ENCODE data around the gene RABL6.

The RABL6 gene

DNA sequence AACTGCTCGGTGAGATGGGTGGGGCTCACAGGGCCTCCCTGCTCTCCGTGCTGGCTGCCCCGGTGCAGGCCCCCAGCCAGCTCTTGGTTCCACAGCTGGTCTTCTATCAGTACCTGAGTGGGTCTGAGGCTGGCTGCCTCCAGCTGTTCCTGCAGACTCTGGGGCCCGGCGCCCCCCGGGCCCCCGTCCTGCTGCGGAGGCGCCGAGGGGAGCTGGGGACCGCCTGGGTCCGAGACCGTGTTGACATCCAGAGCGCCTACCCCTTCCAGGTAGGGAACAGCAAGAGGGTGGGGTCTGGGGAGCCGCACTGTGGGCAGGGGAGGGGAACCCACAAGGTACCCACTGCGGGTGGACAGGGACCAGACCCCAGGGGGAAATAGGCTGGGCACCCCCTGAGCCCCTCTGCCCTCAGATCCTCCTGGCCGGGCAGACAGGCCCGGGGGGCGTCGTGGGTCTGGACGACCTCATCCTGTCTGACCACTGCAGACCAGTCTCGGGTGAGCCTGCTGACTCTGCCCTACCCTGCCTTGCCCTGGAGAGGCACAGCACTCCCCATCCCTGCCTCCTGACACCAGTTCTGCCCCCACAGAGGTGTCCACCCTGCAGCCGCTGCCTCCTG, 47.2 kb downstream of the RABL6 start:
- H3K9me3 ChIP-seq (ENCODE audit: control insufficient read depth in 5 of 5, low read length in 5 of 5) = no peaks in the 10 kb centered on the region

DNA sequence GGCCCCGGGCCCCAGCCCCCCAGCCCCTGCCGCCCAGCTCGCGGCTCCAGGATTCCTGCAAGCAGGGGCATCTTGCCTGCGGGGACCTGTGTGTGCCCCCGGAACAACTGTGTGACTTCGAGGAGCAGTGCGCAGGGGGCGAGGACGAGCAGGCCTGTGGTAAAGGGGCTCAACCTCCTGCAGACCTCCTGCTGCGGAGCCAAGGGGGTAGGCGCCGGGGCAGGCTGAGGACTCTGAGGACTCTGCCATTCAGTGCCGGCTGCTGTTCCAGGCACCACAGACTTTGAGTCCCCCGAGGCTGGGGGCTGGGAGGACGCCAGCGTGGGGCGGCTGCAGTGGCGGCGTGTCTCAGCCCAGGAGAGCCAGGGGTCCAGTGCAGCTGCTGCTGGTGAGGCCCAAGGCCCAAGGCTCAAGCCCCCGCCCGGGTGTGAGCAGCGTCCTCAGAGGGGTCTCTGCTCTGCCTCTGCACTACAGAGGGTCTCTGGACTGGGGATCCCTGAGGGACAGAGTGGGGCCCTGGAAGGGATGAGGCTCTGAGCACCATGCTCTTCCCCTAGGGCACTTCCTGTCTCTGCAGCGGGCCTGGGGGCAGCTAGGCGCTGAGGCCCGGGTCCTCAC, 47.8 kb downstream of the RABL6 start:
- Histone ChIP-seq H3K9me3 (ENCODE audit: control insufficient read depth in 5 of 5, low read length in 5 of 5) (no peaks in the 10 kb centered on the region), H3K27ac (ENCODE audit: low read depth, low read length) (no peak overlapping the region), H3K9ac (ENCODE audit: low read length in 5 of 5) (peak overlapping the region in 1 of 5 donors; percentile 52), H3K27me3 (ENCODE audit: control insufficient read depth in 5 of 5, insufficient read depth in 4 of 5, low read length in 5 of 5) (no peaks in the 10 kb centered on the region), H3K4me3 (ENCODE audit: low read depth in 1 of 5, low read length in 5 of 5) (no peak overlapping the region), H3K4me1 (ENCODE audit: control insufficient read depth in 5 of 5, insufficient read depth in 5 of 5, low read length in 5 of 5) (peaks cover 0 to 57% (median 22%) of the 10 kb centered on the region in 5 donors), H3K36me3 (ENCODE audit: control insufficient read depth in 5 of 5, insufficient read depth in 5 of 5, low read length in 5 of 5) (peaks cover 0 to 24% (median 2%) of the 10 kb centered on the region in 5 donors)

More for the DNA sequence above, 47.2 kb downstream of the RABL6 start:
- Histone ChIP-seq H3K9ac (ENCODE audit: low read length in 5 of 5) (no peak overlapping the region), H3K36me3 (ENCODE audit: control insufficient read depth in 5 of 5, insufficient read depth in 5 of 5, low read length in 5 of 5) (peaks cover 0 to 22% (median 3%) of the 10 kb centered on the region in 5 donors), H3K4me3 (ENCODE audit: low read depth in 1 of 5, low read length in 5 of 5) (no peak overlapping the region), H3K27me3 (ENCODE audit: control insufficient read depth in 5 of 5, insufficient read depth in 4 of 5, low read length in 5 of 5) (no peaks in the 10 kb centered on the region), H3K4me1 (ENCODE audit: control insufficient read depth in 5 of 5, insufficient read depth in 5 of 5, low read length in 5 of 5) (peaks cover 2 to 62% (median 27%) of the 10 kb centered on the region in 5 donors), H3K27ac (ENCODE audit: low read depth, low read length) (no peak overlapping the region)

DNA sequence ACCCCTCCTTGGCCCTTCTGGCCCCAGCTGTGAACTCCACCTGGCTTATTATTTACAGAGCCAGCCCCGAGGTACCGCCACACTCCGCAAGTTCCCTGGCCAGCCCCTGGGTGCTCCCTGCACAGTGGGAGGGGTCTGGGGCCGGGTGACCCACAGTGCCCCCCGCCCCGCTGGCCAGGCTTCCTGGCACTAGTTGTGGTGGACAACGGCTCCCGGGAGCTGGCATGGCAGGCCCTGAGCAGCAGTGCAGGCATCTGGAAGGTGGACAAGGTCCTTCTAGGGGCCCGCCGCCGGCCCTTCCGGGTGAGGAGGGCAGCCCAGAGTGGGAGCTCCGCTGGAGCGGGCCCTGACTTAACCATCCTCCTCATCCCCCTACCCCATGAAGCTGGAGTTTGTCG, 48.3 kb downstream of the RABL6 start:
- Histone ChIP-seq H3K4me1 (ENCODE audit: control insufficient read depth in 5 of 5, insufficient read depth in 5 of 5, low read length in 5 of 5) (peaks cover 0 to 52% (median 19%) of the 10 kb centered on the region in 5 donors), H3K27me3 (ENCODE audit: control insufficient read depth in 5 of 5, insufficient read depth in 4 of 5, low read length in 5 of 5) (no peaks in the 10 kb centered on the region), H3K27ac (ENCODE audit: low read depth, low read length) (no peak overlapping the region), H3K9me3 (ENCODE audit: control insufficient read depth in 5 of 5, low read length in 5 of 5) (no peaks in the 10 kb centered on the region), H3K9ac (ENCODE audit: low read length in 5 of 5) (peak overlapping the region in 1 of 5 donors; percentile 52), H3K4me3 (ENCODE audit: low read depth in 1 of 5, low read length in 5 of 5) (no peak overlapping the region), H3K36me3 (ENCODE audit: control insufficient read depth in 5 of 5, insufficient read depth in 5 of 5, low read length in 5 of 5) (peaks cover 0 to 24% (median 5%) of the 10 kb centered on the region in 5 donors)

DNA sequence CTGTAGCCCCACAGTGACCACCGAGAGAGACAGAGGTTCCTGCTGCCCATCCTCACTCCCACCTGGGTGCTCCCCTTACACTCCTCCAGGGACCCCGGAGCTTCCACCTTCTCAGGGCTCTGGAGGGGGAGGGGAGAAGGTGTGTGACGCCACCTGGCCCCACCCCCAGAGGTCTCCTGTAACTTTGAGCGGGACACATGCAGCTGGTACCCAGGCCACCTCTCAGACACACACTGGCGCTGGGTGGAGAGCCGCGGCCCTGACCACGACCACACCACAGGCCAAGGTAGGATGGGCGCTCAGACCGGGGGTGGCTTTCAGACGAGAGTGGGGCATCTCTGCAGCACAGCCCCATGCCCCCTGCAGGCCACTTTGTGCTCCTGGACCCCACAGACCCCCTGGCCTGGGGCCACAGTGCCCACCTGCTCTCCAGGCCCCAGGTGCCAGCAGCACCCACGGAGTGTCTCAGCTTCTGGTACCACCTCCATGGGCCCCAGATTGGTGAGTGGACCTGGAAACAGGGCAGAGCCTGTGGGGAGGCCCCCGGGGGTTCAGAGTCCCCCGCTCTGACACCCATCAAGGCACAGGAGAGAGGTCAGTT, 48.9 kb downstream of the RABL6 start:
- Histone ChIP-seq H3K27ac (ENCODE audit: low read depth, low read length) (no peak overlapping the region), H3K4me1 (ENCODE audit: control insufficient read depth in 5 of 5, insufficient read depth in 5 of 5, low read length in 5 of 5) (peaks cover 0 to 46% (median 19%) of the 10 kb centered on the region in 5 donors), H3K9me3 (ENCODE audit: control insufficient read depth in 5 of 5, low read length in 5 of 5) (no peaks in the 10 kb centered on the region), H3K9ac (ENCODE audit: low read length in 5 of 5) (no peak overlapping the region), H3K27me3 (ENCODE audit: control insufficient read depth in 5 of 5, insufficient read depth in 4 of 5, low read length in 5 of 5) (no peaks in the 10 kb centered on the region), H3K36me3 (ENCODE audit: control insufficient read depth in 5 of 5, insufficient read depth in 5 of 5, low read length in 5 of 5) (peaks cover 0 to 24% (median 11%) of the 10 kb centered on the region in 5 donors), H3K4me3 (ENCODE audit: low read depth in 1 of 5, low read length in 5 of 5) (no peak overlapping the region)

DNA sequence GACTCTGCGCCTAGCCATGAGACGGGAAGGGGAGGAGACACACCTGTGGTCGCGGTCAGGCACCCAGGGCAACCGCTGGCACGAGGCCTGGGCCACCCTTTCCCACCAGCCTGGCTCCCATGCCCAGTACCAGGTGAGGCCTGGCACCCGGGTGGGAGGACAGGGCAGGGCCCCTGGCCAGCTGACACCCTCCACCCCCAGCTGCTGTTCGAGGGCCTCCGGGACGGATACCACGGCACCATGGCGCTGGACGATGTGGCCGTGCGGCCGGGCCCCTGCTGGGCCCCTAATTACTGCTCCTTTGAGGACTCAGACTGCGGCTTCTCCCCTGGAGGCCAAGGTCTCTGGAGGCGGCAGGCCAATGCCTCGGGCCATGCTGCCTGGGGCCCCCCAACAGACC, 49.4 kb downstream of the RABL6 start:
- Histone ChIP-seq H3K9me3 (ENCODE audit: control insufficient read depth in 5 of 5, low read length in 5 of 5) (no peaks in the 10 kb centered on the region), H3K36me3 (ENCODE audit: control insufficient read depth in 5 of 5, insufficient read depth in 5 of 5, low read length in 5 of 5) (peaks cover 0 to 27% (median 16%) of the 10 kb centered on the region in 5 donors), H3K4me3 (ENCODE audit: low read depth in 1 of 5, low read length in 5 of 5) (no peak overlapping the region), H3K4me1 (ENCODE audit: control insufficient read depth in 5 of 5, insufficient read depth in 5 of 5, low read length in 5 of 5) (peaks cover 0 to 41% (median 19%) of the 10 kb centered on the region in 5 donors), H3K27ac (ENCODE audit: low read depth, low read length) (no peak overlapping the region), H3K9ac (ENCODE audit: low read length in 5 of 5) (no peak overlapping the region), H3K27me3 (ENCODE audit: control insufficient read depth in 5 of 5, insufficient read depth in 4 of 5, low read length in 5 of 5) (no peaks in the 10 kb centered on the region)

DNA sequence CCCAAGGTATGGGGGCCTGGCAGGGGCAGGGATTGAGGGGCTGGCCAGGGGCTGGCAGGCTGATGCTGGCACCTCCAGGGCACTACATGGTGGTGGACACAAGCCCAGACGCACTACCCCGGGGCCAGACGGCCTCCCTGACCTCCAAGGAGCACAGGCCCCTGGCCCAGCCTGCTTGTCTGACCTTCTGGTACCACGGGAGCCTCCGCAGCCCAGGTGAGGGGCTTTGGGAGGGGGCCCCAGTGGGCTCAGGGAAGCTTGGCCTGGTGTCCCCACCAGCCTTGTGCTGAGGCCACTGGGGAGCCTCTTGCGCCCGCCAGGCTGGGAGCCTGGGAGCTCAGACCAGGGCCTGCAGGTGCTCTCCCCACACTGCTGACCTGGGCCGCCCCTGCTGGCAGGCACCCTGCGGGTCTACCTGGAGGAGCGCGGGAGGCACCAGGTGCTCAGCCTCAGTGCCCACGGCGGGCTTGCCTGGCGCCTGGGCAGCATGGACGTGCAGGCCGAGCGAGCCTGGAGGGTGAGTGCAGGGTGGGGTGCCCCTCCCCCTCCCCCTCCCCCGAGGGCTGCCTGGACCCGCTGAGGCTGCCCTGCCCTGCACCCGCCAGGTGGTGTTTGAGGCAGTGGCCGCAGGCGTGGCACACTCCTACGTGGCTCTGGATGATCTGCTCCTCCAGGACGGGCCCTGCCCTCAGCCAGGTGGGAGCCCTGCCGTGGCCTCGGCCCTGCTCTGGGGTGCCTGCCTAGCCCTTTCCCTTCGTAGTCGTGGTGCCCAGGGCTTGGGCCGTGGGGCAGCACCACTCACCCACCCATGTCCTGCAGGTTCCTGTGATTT, 50.0 kb downstream of the RABL6 start:
- no peak overlapping the region for H3K4me3 ChIP-seq (ENCODE audit: low read depth in 1 of 5, low read length in 5 of 5)
- no peak overlapping the region for H3K27ac ChIP-seq (ENCODE audit: low read depth, low read length)
- H3K36me3 ChIP-seq (ENCODE audit: control insufficient read depth in 5 of 5, insufficient read depth in 5 of 5, low read length in 5 of 5) = peaks cover 0 to 34% (median 23%) of the 10 kb centered on the region in 5 donors
- H3K9me3 ChIP-seq (ENCODE audit: control insufficient read depth in 5 of 5, low read length in 5 of 5) = no peaks in the 10 kb centered on the region
- H3K4me1 ChIP-seq (ENCODE audit: control insufficient read depth in 5 of 5, insufficient read depth in 5 of 5, low read length in 5 of 5) = peaks cover 0 to 35% (median 19%) of the 10 kb centered on the region in 5 donors
- H3K27me3 ChIP-seq (ENCODE audit: control insufficient read depth in 5 of 5, insufficient read depth in 4 of 5, low read length in 5 of 5) = no peaks in the 10 kb centered on the region
- H3K9ac ChIP-seq (ENCODE audit: low read length in 5 of 5) = no peak overlapping the region

DNA sequence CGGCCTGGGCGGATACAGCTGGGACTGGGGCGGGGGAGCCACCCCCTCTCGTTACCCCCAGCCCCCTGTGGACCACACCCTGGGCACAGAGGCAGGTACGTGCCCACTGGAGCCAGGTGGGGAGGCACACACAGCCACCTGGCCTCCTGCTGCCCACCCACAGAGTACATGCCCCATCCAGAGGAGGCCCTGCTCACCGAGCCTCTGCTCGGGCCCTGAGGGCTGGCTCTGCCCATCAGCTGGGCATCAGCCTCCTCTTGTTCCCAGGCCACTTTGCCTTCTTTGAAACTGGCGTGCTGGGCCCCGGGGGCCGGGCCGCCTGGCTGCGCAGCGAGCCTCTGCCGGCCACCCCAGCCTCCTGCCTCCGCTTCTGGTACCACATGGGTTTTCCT, 50.7 kb downstream of the RABL6 start:
- H3K36me3 ChIP-seq (ENCODE audit: control insufficient read depth in 5 of 5, insufficient read depth in 5 of 5, low read length in 5 of 5) = peaks cover 0 to 40% (median 29%) of the 10 kb centered on the region in 5 donors
- H3K4me1 ChIP-seq (ENCODE audit: control insufficient read depth in 5 of 5, insufficient read depth in 5 of 5, low read length in 5 of 5) = peaks cover 0 to 33% (median 19%) of the 10 kb centered on the region in 5 donors
- no peak overlapping the region for H3K27ac ChIP-seq (ENCODE audit: low read depth, low read length)
- no peak overlapping the region for H3K4me3 ChIP-seq (ENCODE audit: low read depth in 1 of 5, low read length in 5 of 5)
- no peaks in the 10 kb centered on the region for H3K27me3 ChIP-seq (ENCODE audit: control insufficient read depth in 5 of 5, insufficient read depth in 4 of 5, low read length in 5 of 5)
- no peaks in the 10 kb centered on the region for H3K9me3 ChIP-seq (ENCODE audit: control insufficient read depth in 5 of 5, low read length in 5 of 5)
- H3K9ac ChIP-seq (ENCODE audit: low read length in 5 of 5) = no peak overlapping the region

DNA sequence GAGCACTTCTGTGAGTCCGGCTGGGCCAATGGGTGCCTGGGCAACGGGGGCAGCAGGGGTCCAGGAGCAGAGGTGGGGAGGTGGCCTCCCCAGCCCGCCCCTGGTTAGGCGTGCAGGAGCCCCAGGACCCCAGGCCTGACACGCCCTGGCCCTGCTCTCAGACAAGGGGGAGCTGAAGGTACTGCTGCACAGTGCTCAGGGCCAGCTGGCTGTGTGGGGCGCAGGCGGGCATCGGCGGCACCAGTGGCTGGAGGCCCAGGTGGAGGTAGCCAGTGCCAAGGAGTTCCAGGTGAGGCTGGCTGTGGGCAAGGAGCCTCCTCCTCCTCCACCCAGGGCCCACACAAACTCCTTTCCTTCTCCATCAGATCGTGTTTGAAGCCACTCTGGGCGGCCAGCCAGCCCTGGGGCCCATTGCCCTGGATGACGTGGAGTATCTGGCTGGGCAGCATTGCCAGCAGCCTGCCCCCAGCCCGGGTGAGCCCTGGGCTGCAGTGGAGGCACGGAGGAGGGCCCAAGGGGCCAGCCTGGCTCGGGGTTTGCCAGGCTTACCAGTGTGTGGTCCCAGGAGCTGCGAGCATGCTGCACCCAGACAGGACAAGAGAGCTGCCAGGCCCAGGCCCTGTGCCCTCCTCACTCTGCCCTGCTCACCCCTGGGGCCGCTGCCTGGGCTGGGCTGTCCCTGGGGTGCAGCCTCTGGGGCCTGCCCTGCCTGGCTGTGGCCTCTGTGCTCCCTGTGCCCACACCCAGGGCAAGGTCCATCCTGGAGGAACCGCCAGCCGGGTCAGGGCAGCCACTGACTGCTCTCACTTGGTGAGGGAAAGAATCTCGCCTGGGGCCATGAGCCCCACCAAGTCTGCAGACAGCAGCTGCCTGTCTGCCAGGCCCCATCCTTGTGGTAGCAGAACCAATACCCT, 51.4 kb downstream of the RABL6 start:
- Histone ChIP-seq H3K9ac (ENCODE audit: low read length in 5 of 5) (no peak overlapping the region), H3K27ac (ENCODE audit: low read depth, low read length) (no peak overlapping the region), H3K4me1 (ENCODE audit: control insufficient read depth in 5 of 5, insufficient read depth in 5 of 5, low read length in 5 of 5) (peaks cover 0 to 40% (median 20%) of the 10 kb centered on the region in 5 donors), H3K27me3 (ENCODE audit: control insufficient read depth in 5 of 5, insufficient read depth in 4 of 5, low read length in 5 of 5) (no peaks in the 10 kb centered on the region), H3K4me3 (ENCODE audit: low read depth in 1 of 5, low read length in 5 of 5) (no peak overlapping the region), H3K9me3 (ENCODE audit: control insufficient read depth in 5 of 5, low read length in 5 of 5) (no peaks in the 10 kb centered on the region), H3K36me3 (ENCODE audit: control insufficient read depth in 5 of 5, insufficient read depth in 5 of 5, low read length in 5 of 5) (peaks cover 0 to 45% (median 34%) of the 10 kb centered on the region in 5 donors)

DNA sequence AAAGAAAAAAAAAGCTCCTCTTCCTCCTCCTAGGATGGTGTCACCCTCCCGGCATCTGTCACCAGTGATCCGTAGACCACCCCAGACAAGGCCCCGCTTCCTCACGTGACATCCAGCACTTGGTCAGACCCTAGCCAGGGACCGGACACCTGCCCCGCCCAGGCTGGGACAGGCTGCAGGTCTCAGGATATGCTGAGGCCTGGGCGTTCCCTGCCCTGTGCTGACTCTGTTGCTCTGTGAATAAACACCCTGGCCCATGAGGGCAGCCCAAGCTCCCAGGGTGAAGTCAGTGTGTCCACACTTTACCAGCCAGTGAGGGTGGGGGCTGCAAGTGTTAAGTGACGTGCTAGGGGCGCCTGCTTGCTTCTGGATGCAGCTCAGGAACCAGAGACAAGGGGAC, 52.8 kb downstream of the RABL6 start:
- Histone ChIP-seq H3K27ac (ENCODE audit: low read depth, low read length) (no peak overlapping the region), H3K4me3 (ENCODE audit: low read depth in 1 of 5, low read length in 5 of 5) (no peak overlapping the region), H3K36me3 (ENCODE audit: control insufficient read depth in 5 of 5, insufficient read depth in 5 of 5, low read length in 5 of 5) (peaks cover 0 to 45% (median 34%) of the 10 kb centered on the region in 5 donors), H3K4me1 (ENCODE audit: control insufficient read depth in 5 of 5, insufficient read depth in 5 of 5, low read length in 5 of 5) (peaks cover 2 to 46% (median 32%) of the 10 kb centered on the region in 5 donors), H3K9ac (ENCODE audit: low read length in 5 of 5) (no peak overlapping the region), H3K27me3 (ENCODE audit: control insufficient read depth in 5 of 5, insufficient read depth in 4 of 5, low read length in 5 of 5) (no peaks in the 10 kb centered on the region), H3K9me3 (ENCODE audit: control insufficient read depth in 5 of 5, low read length in 5 of 5) (no peaks in the 10 kb centered on the region)

Data from subcutaneous abdominal adipose tissue (tissue), 5 donors.